Astrocyte of the hippocampus (primary cell): ENCODE results near the gene RASGEF1B.
"Not testable (repeated sequence)": the region's sequence is repeated elsewhere in the genome, so short reads cannot be mapped to it uniquely, and the experiment has no call there.

Experiments
- DNase-seq: peaks from one replicate; pipeline ENCODE4 v3.0.0; 2011; ENCODE audit warnings: low read depth, low spot score

Gene RASGEF1B

GRCh38 chr4:81432825-81433224 lies 38.9 kb downstream of the RASGEF1B start:
- no peak for DNase-seq

- no peak for DNase-seq
Measured at GRCh38 chr4:81431971-81432370, 39.7 kb downstream of the RASGEF1B start.

GRCh38 chr4:81429607-81430006 lies 42.1 kb downstream of the RASGEF1B start:
- no peak for DNase-seq

GRCh38 chr4:81429031-81429430 lies 42.7 kb downstream of the RASGEF1B start:
- no peak for DNase-seq

- DNase-seq: no peak
Measured at GRCh38 chr4:81428002-81428401, 43.7 kb downstream of the RASGEF1B start.

GRCh38 chr4:81427344-81427821 lies 44.3 kb downstream of the RASGEF1B start:
- peak; percentile 21 for DNase-seq

GRCh38 chr4:81426770-81427289 lies 44.9 kb downstream of the RASGEF1B start:
- DNase-seq: no peak

GRCh38 chr4:81424816-81425755 lies 46.6 kb downstream of the RASGEF1B start:
- DNase-seq: no peak

GRCh38 chr4:81424336-81424735 lies 47.4 kb downstream of the RASGEF1B start:
- no peak for DNase-seq

GRCh38 chr4:81422595-81422994 lies 49.1 kb downstream of the RASGEF1B start:
- no peak for DNase-seq

- peak; percentile 54 for DNase-seq
Measured at GRCh38 chr4:81421346-81422218, 50.1 kb downstream of the RASGEF1B start.

- no peak for DNase-seq
Measured at GRCh38 chr4:81418572-81418971, 53.1 kb downstream of the RASGEF1B start.

- no peak for DNase-seq
Measured at GRCh38 chr4:81412946-81413495, 58.7 kb downstream of the RASGEF1B start.

- no peak for DNase-seq
Measured at GRCh38 chr4:81410680-81411079, 61.0 kb downstream of the RASGEF1B start.

- no peak for DNase-seq
Measured at GRCh38 chr4:81409836-81410235, 61.9 kb downstream of the RASGEF1B start.

- no peak for DNase-seq
Measured at GRCh38 chr4:81408341-81408740, 63.4 kb downstream of the RASGEF1B start.

GRCh38 chr4:81407726-81408125 lies 64.0 kb downstream of the RASGEF1B start:
- no peak for DNase-seq

- DNase-seq: not testable (repeated sequence)
Measured at GRCh38 chr4:81406481-81406880, 65.2 kb downstream of the RASGEF1B start.

- DNase-seq: peak; percentile 85
Measured at GRCh38 chr4:81405900-81406401, 65.8 kb downstream of the RASGEF1B start.

GRCh38 chr4:81404741-81405140 lies 67.0 kb downstream of the RASGEF1B start:
- no peak for DNase-seq

- DNase-seq: no peak
Measured at GRCh38 chr4:81404294-81404693, 67.4 kb downstream of the RASGEF1B start.
